ENCODE measurements around the gene KCNH4.

GRCh38 chr17:42111871-42112551 is 68.9 kb downstream of the KCNH4 start:
- TF ChIP-seq POLR2A (IDR thresholded peaks at IDR 0.05; ENCODE audit: low read length), result no peak
- TF ChIP-seq GATA1 (IDR thresholded peaks at IDR 0.05; ENCODE audit: low read depth, low read length), result no peak

All from erythroblast (primary cell).